Sigmoid colon (tissue), 7 donors: ENCODE data around the gene CAMTA1. TPM values are rescaled to one million over a fixed set of nuclear protein-coding genes. Genes with fewer than 3 reads are reported as not detected.

ENCODE experiments used
- DNase-seq: peaks from one replicate; pipeline ENCODE4 v3.0.0-alpha.2; 2019
- H3K27ac ChIP-seq, 4 donors: fragments of 200-600 bp; sonication (generic); one replicate each; pipeline ENCODE4 v1.5.1; 2016 to 2019; ENCODE audit warnings: mild to moderate bottlenecking in 1 of 4
- H3K27me3 ChIP-seq, 3 donors: fragments of 200-600 bp; sonication (generic); one replicate each; pipeline ENCODE4 v1.5.1; 2019; ENCODE audit warnings: mild to moderate bottlenecking in 1 of 3
- H3K36me3 ChIP-seq, 4 donors: fragments of 200-600 bp; sonication (generic); one replicate each; pipeline ENCODE4 v1.5.1; 2016 to 2019
- H3K4me1 ChIP-seq, 4 donors: fragments of 200-600 bp; sonication (generic); one replicate each; pipeline ENCODE4 v1.5.1; 2017 to 2019
- H3K4me3 ChIP-seq, 4 donors: fragments of 200-600 bp; sonication (generic); one replicate each; pipeline ENCODE4 v1.5.1; 2017 to 2019; ENCODE audit warnings: mild to moderate bottlenecking in 2 of 4, moderate library complexity in 1 of 4
- H3K9me3 ChIP-seq, 4 donors: fragments of 200-600 bp in 3 of 4; sonication (generic) in 3 of 4; one replicate each; pipeline versions ENCODE4 v1.5.1 to v1.6.1; 2013 to 2019
- EP300 ChIP-seq, 4 donors: sonication (generic); formaldehyde crosslinking; IDR thresholded peaks; one replicate each; pipeline ENCODE4 v1.6.1; 2017; ENCODE audit warnings: antibody characterized with exemption in 4 of 4
- POLR2A ChIP-seq, 2 donors: fragments of 450-650 bp; IDR thresholded peaks; one replicate each; pipeline ENCODE4 v1.6.1; 2016; ENCODE audit warnings: antibody characterized with exemption in 2 of 2, mild to moderate bottlenecking in 2 of 2, moderate library complexity in 2 of 2
- POLR2AphosphoS5 ChIP-seq, 4 donors: sonication (generic); formaldehyde crosslinking; IDR thresholded peaks; one replicate each; pipeline ENCODE4 v1.6.1; 2017; ENCODE audit warnings: antibody characterized with exemption in 4 of 4
- WGBS, 2 donors: extraction: QIAGEN DNeasy Blood & Tissue Kit; methylation state at CpG; one replicate each; pipeline ENCODE4 v1.1.7; 2013; 5-methylcytosine and 5-hydroxymethylcytosine counted together
- intact Hi-C: fragments of 100-400 bp; cut with DNase I; formaldehyde crosslinking; loops from one replicate; pipeline ENCODE4 v1.15.1; 2023
- polyA plus RNA-seq, 3 donors: library from polyadenylated mRNA; stranded (reverse); fragments of 200-250 nt; gene quantifications; one replicate each; pipeline ENCODE4 v1.2.3, GENCODE V29; 2013
- total RNA-seq, 4 donors: library from RNA; depleted of rRNA; stranded (reverse); fragments of >200 nt; gene quantifications; one replicate each; pipeline ENCODE4 v1.1.0, GENCODE V29; 2016
- TF ChIP-seq, protein P1 (sequence below), 4 experiments: fragments of 450-650 bp in 3 of 4; fragments of 200-600 bp in 1 of 4; IDR thresholded peaks; one replicate each; pipeline ENCODE4 v1.5.1; 2016 to 2019; ENCODE audit warnings: antibody characterized with exemption in 4 of 4, mild to moderate bottlenecking in 3 of 4, moderate library complexity in 2 of 4
- donor health status: healthy with polysubstance abuse.
- donor health status: Bipolar disorder and iron deficiency.
- donor health status: healthy.

Gene CAMTA1
- total and polyA plus RNA-seq, 7 donors, result 97.9 to 196 (median 177) TPM

DNA sequence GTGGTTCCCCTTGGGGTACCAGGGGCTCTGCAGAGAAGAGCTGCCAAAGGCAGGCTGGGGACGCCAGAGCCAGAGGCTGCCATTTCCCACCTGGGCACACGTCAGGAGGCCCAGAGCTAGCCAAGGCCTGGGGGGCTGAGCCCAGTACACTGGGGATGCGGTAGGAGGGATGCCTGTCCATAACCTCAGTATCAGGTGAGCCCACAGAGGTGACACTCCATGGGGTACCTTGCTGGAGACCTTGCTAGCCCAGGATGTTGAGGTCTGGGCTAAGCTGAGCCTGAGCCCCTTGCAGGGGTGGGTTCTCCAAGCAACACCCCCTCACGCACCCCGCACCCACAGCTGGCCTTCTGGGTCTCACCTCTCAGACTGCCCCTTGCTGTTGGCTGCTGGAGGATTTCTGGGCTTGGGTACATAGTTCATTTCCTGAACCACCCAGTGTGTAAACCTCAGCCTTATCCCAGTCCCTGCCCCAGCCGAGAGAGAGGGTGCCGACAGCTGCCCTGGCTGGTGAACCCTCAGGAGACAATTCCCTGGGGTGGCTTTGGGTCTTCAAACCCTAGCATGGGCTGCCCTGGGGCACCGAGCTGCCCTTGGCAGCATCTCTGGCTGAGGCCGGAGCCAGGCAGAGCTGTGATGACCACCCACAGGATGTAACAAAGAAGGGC, 893.4 kb downstream of the CAMTA1 start:
- H3K36me3 ChIP-seq, result no peaks in the 10 kb centered on the region
- TF ChIP-seq, protein P1, sequence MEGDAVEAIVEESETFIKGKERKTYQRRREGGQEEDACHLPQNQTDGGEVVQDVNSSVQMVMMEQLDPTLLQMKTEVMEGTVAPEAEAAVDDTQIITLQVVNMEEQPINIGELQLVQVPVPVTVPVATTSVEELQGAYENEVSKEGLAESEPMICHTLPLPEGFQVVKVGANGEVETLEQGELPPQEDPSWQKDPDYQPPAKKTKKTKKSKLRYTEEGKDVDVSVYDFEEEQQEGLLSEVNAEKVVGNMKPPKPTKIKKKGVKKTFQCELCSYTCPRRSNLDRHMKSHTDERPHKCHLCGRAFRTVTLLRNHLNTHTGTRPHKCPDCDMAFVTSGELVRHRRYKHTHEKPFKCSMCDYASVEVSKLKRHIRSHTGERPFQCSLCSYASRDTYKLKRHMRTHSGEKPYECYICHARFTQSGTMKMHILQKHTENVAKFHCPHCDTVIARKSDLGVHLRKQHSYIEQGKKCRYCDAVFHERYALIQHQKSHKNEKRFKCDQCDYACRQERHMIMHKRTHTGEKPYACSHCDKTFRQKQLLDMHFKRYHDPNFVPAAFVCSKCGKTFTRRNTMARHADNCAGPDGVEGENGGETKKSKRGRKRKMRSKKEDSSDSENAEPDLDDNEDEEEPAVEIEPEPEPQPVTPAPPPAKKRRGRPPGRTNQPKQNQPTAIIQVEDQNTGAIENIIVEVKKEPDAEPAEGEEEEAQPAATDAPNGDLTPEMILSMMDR (IDR thresholded peaks at IDR 0.05), result no peak
- TF ChIP-seq EP300 (IDR thresholded peaks at IDR 0.05) (no peak), POLR2AphosphoS5 (IDR thresholded peaks at IDR 0.05) (no peak), POLR2A (IDR thresholded peaks at IDR 0.05) (no peak)
- peaks cover 0 to 19% (median 12%) of the 10 kb centered on the region in 4 donors for H3K4me1 ChIP-seq
- H3K27ac ChIP-seq, result no peak overlapping the region
- no peak overlapping the region for H3K4me3 ChIP-seq
- intact Hi-C loops, result no loop called here
- WGBS, 2 donors, result 47 to 80% methylated on average over 9 of the region's 9 CpGs
- no peak for DNase-seq
- H3K9me3 ChIP-seq, result no peaks in the 10 kb centered on the region
- no peaks in the 10 kb centered on the region for H3K27me3 ChIP-seq

DNA sequence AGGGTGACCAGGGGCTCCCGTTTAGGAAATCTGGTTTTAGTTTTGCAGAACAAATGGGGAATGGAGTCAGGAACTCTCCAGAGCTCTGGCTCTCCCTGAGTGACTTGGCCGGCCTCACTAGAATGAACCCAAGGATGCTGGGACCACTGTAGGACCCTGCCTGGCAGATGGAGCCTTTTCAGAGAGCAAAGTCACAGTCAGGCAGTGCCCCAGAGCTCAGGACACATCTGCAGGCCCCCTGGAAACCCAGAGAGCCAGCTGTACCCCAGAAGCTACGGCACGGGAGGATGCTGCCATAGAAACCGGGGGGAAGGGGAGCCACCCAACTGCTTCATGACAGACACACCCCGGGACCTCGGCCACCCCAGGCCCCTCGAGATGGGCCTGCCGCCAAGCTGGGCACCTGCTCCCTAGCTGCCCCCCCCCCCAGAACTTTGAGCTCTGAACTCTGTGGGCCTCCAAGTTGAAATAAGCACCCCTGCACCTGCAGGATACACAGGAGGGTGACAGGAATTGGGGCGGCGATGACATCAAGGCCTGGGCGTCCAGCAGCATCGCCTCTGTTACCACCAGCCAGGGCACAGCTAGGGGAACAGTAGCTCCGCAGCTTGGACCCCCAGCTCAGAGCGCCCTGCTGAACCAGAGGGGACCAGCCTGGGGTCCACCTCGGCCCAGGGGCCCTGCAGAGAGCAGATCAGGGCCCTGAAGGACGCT, 894.1 kb downstream of the CAMTA1 start:
- H3K27ac ChIP-seq, result peak overlapping the region in 1 of 4 donors; percentile 69

DNA sequence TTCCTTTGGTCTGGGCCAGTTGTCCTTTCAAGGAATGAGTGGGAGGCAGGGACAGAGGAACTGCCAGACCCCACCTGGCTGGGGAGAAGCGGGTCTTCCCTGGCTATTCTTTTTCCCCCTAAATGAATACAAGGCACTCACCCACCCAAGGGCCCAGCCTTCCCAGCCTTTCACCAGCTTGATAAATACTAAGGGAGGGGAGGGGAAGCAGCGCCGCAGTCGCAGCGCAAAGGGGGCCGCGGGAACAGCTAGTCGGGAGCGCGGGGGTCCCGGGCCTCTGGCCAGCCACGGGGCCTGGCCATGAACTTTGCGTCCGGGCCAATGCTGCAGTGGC, 894.6 kb downstream of the CAMTA1 start:
- no peaks in the 10 kb centered on the region for H3K9me3 ChIP-seq
- no peak for TF ChIP-seq EP300 (IDR thresholded peaks at IDR 0.05)
- TF ChIP-seq POLR2A (IDR thresholded peaks at IDR 0.05), result no peak
- TF ChIP-seq, protein P1 (IDR thresholded peaks at IDR 0.05), result no peak
- TF ChIP-seq POLR2AphosphoS5 (IDR thresholded peaks at IDR 0.05), result no peak
- intact Hi-C loops, result no loop called here
- H3K27ac ChIP-seq, result peak overlapping the region; percentile 54 to 69 (median 60)
- DNase-seq, result no peak
- whole genome bisulfite sequencing, 2 donors, result 4 to 7% methylated on average over 14 of the region's 14 CpGs
- no peaks in the 10 kb centered on the region for H3K27me3 ChIP-seq
- H3K4me1 ChIP-seq, result peaks cover 0 to 19% (median 12%) of the 10 kb centered on the region in 4 donors
- no peaks in the 10 kb centered on the region for H3K36me3 ChIP-seq
- H3K4me3 ChIP-seq, result peak overlapping the region; percentile 50 to 88 (median 68)

More for the DNA sequence above, 894.1 kb downstream of the CAMTA1 start:
- no peaks in the 10 kb centered on the region for H3K27me3 ChIP-seq
- no peak for DNase-seq
- H3K36me3 ChIP-seq, result no peaks in the 10 kb centered on the region
- intact Hi-C loops, result no loop called here
- H3K9me3 ChIP-seq, result no peaks in the 10 kb centered on the region
- 54 to 80% methylated on average over 17 of the region's 17 CpGs for WGBS, 2 donors
- H3K4me1 ChIP-seq, result peaks cover 0 to 19% (median 12%) of the 10 kb centered on the region in 4 donors
- TF ChIP-seq, protein P1 (IDR thresholded peaks at IDR 0.05), result no peak
- TF ChIP-seq EP300 (IDR thresholded peaks at IDR 0.05) (no peak), POLR2A (IDR thresholded peaks at IDR 0.05) (no peak), POLR2AphosphoS5 (IDR thresholded peaks at IDR 0.05) (no peak)
- H3K4me3 ChIP-seq, result peak overlapping the region in 3 of 4 donors; percentile 56 to 88 (median 81)

DNA sequence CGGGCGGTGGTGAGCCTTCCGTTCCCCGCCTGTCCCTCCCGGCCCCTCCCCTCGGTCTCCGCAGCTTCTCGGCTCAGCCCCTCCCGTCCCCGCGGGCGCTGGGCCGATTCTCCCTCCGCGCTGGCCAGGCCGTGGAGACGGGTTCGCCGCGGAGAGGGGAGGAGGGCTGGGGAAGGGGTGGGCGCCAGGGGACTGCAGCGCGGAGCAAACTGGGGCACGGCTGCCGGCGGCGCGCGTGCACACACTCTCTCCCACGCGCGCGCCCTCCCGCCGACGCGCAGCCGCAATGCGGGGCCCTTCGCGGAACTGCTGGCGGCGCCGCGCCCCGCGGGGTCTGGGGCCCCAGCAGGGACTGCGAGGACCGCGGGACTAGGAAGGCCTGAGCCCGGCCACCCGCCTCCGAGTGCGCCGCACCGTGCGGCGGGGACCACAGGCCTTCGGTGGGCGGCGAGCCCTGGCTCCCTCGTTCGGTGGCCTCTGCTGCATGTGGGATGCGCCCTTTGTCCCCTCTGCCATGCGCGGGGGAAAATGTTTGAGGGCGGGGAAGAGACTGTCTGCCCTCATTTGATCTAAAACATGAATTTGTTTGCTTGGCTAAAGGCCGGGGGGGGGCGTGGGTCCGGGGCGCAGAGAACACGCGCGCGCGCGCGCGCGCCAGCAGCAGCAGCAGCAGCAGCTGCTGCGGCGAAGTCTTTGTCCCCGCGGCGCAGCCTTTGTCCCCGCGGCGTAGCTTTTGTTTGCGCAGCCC, 895.1 kb downstream of the CAMTA1 start:
- Histone ChIP-seq H3K27ac (peak overlapping the region; percentile 54 to 69 (median 60)), H3K9me3 (no peaks in the 10 kb centered on the region), H3K27me3 (no peaks in the 10 kb centered on the region), H3K4me1 (peaks cover 0 to 19% (median 12%) of the 10 kb centered on the region in 4 donors), H3K36me3 (no peaks in the 10 kb centered on the region), H3K4me3 (peak overlapping the region; percentile 50 to 88 (median 68))
- TF ChIP-seq POLR2AphosphoS5 (IDR thresholded peaks at IDR 0.05), result no peak
- no peak for TF ChIP-seq EP300 (IDR thresholded peaks at IDR 0.05)
- no peak for TF ChIP-seq POLR2A (IDR thresholded peaks at IDR 0.05)
- TF ChIP-seq, protein P1 (IDR thresholded peaks at IDR 0.05), result no peak
- intact Hi-C loops, result no loop called here
- WGBS, 2 donors, result 0 to 1% methylated on average over 89 of the region's 89 CpGs
- peak; percentile 78 for DNase-seq
